HepG2 (cell line): ENCODE data around the gene CPLANE1. TPM values are rescaled to one million over a fixed set of nuclear protein-coding genes. Genes with fewer than 3 reads are reported as not detected.

ENCODE experiments used
- ATAC-seq: fragments of 200-7000 bp; cut with Tn5 transposase; 3 replicates; pipeline ENCODE4 v1.9.1; 2020; ENCODE audit warnings: mild to moderate bottlenecking, moderate library complexity
- BruUV-seq: library from RNA; stranded (reverse); fragments of 400-500 nt; replicated peaks from 2 replicates; lab custom pipeline; 2021; lab: Mats Ljungman, UMichigan
- CTCF ChIA-PET: fragments of 300-600 bp; formaldehyde crosslinking; extraction: SDS; loops from one replicate; lab custom pipeline; 2021; ENCODE audit warnings: low total read pairs, inconsistent platforms, low intra/inter-chr PET ratio; lab: Yijun Ruan, JAX
- POLR2A ChIA-PET: fragments of 350-600 bp; sonication (Branson Sonifier 250); formaldehyde crosslinking; loops from one replicate; lab custom pipeline; 2020; ENCODE audit warnings: antibody characterized with exemption, inconsistent platforms; lab: Yijun Ruan, JAX
- DNase-seq: peaks from one replicate; pipeline ENCODE4 v3.0.0-alpha.2; 2015; ENCODE audit warnings: low spot score
- FAIRE-seq: peaks from 3 replicates; lab custom pipeline; 2011; peaks lifted over from hg19 to GRCh38; lab: Jason Lieb, UNC
- H2AFZ ChIP-seq: one replicate; pipeline ENCODE4 v1.6.1; 2011; ENCODE audit warnings: low read length, inconsistent platforms
- H3K27ac ChIP-seq: fragments of 300-600 bp; 3 replicates; pipeline ENCODE4 v1.8.0; 2011; ENCODE audit warnings: mixed run types, mild to moderate bottlenecking, mixed read lengths, low read length, inconsistent platforms; ENCODE audit not compliant: insufficient read depth; ENCODE audit errors: extremely low read length
- H3K27me3 ChIP-seq, 2 experiments: fragments of 200-600 bp in 1 of 2; 2 replicates in 1 of 2; 3 replicates in 1 of 2; pipeline versions ENCODE4 v1.6.0 to v1.8.0; 2011; ENCODE audit warnings: low read length in 2 of 2, mild to moderate bottlenecking in 2 of 2, moderate library complexity in 2 of 2, inconsistent platforms in 1 of 2; ENCODE audit not compliant: insufficient read depth in 2 of 2, control insufficient read depth in 1 of 2
- H3K36me3 ChIP-seq, 2 experiments: fragments of 200-600 bp in 1 of 2; replicated peaks in 1 of 2; 2 replicates in 1 of 2; 3 replicates in 1 of 2; pipeline versions ENCODE4 v1.5.1 to v1.8.0; 2011; ENCODE audit warnings: low read length in 2 of 2, inconsistent platforms in 1 of 2; ENCODE audit not compliant: insufficient read depth in 2 of 2, control insufficient read depth in 1 of 2
- H3K4me1 ChIP-seq: 2 replicates; pipeline ENCODE4 v1.5.1; 2012; ENCODE audit warnings: low read length, inconsistent platforms; ENCODE audit not compliant: insufficient read depth
- H3K4me2 ChIP-seq: 2 replicates; pipeline ENCODE4 v1.6.0; 2011; ENCODE audit warnings: low read depth, low read length, inconsistent platforms
- H3K4me3 ChIP-seq, 3 experiments: fragments of 200-600 bp in 1 of 3; sonication (generic), shearing (Covaris generic) in 1 of 3; replicated peaks in 1 of 3; 2 replicates each; pipeline ENCODE4 v1.5.1; 2011 to 2016; ENCODE audit warnings: low read length in 3 of 3, inconsistent platforms in 2 of 3, low read depth in 2 of 3, mild to moderate bottlenecking in 2 of 3, control low read depth in 1 of 3, mixed read lengths in 1 of 3; ENCODE audit not compliant: insufficient read depth in 1 of 3
- H3K79me2 ChIP-seq: one replicate; pipeline ENCODE4 v1.6.1; 2011; ENCODE audit warnings: low read length, inconsistent platforms; ENCODE audit not compliant: insufficient read depth
- H3K9ac ChIP-seq: 2 replicates; pipeline ENCODE4 v1.6.0; 2011; ENCODE audit warnings: mild to moderate bottlenecking, low read depth, low read length, inconsistent platforms; ENCODE audit not compliant: insufficient read depth
- H3K9me3 ChIP-seq: 2 replicates; pipeline ENCODE4 v1.5.1; 2012; ENCODE audit warnings: mild to moderate bottlenecking, low read length
- H4K20me1 ChIP-seq: 2 replicates; pipeline ENCODE4 v1.6.0; 2011; ENCODE audit warnings: inconsistent platforms, mild to moderate bottlenecking, low read length, moderate library complexity; ENCODE audit not compliant: insufficient read depth
- ATF7 ChIP-seq, 2 experiments: fragments of 450-650 bp in 1 of 2; sonication (generic) in 1 of 2; formaldehyde crosslinking in 1 of 2; IDR thresholded peaks; 2 replicates each; pipeline versions ENCODE4 v1.4.0 to v1.6.1; 2016 to 2020; ENCODE audit warnings: antibody characterized with exemption in 1 of 2, mild to moderate bottlenecking in 1 of 2, missing genetic modification reagents in 1 of 2
- ERF ChIP-seq: IDR thresholded peaks from 2 replicates; pipeline ENCODE4 v1.6.1; 2018; ENCODE audit warnings: missing biosample characterization, missing genetic modification reagents
- MAF1 ChIP-seq: sonication (generic); formaldehyde crosslinking; IDR thresholded peaks from 2 replicates; pipeline ENCODE4 v1.5.0; 2020; ENCODE audit warnings: missing genetic modification reagents, borderline replicate concordance
- RELA ChIP-seq: sonication (generic); formaldehyde crosslinking; IDR thresholded peaks from 2 replicates; pipeline ENCODE4 v1.4.0; 2020; ENCODE audit warnings: missing genetic modification reagents
- SNAPC2 ChIP-seq: sonication (generic); formaldehyde crosslinking; IDR thresholded peaks from 2 replicates; pipeline ENCODE4 v1.8.1; 2022; ENCODE audit warnings: mild to moderate bottlenecking, missing genetic modification reagents
- TGIF2 ChIP-seq: IDR thresholded peaks from 2 replicates; pipeline ENCODE4 v1.6.1; 2016; ENCODE audit warnings: control low read depth, missing compliant biosample characterization
- XBP1 ChIP-seq: sonication (generic); formaldehyde crosslinking; IDR thresholded peaks from 2 replicates; pipeline ENCODE4 v1.5.0; 2020; ENCODE audit warnings: missing genetic modification reagents
- ZNF138 ChIP-seq: sonication (generic); formaldehyde crosslinking; IDR thresholded peaks from 2 replicates; pipeline ENCODE4 v1.5.0; 2020; ENCODE audit warnings: mild to moderate bottlenecking, low read depth, missing genetic modification reagents
- ZNF326 ChIP-seq: sonication (generic); formaldehyde crosslinking; IDR thresholded peaks from 2 replicates; pipeline ENCODE4 v1.4.0; 2020; ENCODE audit warnings: missing genetic modification reagents, borderline replicate concordance
- WGBS: methylation state at CpG from one replicate; pipeline ENCODE4 v1.1.6; 2017; ENCODE audit warnings: low lambda C conversion rate; 5-methylcytosine and 5-hydroxymethylcytosine counted together
- in situ Hi-C: cut with HindIII; loops from 2 replicates; pipeline ENCODE4 v1.10.0; 2017; ENCODE audit warnings: low pct_unique_long_range_greater_than_20kb; ENCODE audit not compliant: extremely low pct_ligation_motif_present
- intact Hi-C: fragments of 100-400 bp; cut with micrococcal nuclease; formaldehyde crosslinking; loops from one replicate; pipeline ENCODE4 v1.10.0; 2022; ENCODE audit not compliant: unreplicated experiment
- polyA plus RNA-seq, 8 experiments: library from polyadenylated mRNA; depleted of rRNA in 3 of 8; stranded (reverse) in 7 of 8; unstranded in 1 of 8; fragments of >200 nt; fragmentation: Illumina TruSeq in 4 of 8; extraction: Trizol in 4 of 8; gene quantifications; 2 replicates each; pipeline versions ENCODE4 v1.2.1 to v1.2.3, GENCODE V29; 2011 to 2016; ENCODE audit warnings: low read depth in 4 of 8, missing spikeins in 1 of 8, mixed read lengths in 1 of 8; ENCODE audit not compliant: insufficient read depth in 1 of 8
- total RNA-seq, 5 experiments: library from RNA; depleted of rRNA; stranded (reverse); fragments of >200 nt; fragmentation: Illumina TruSeq; extraction: Trizol; gene quantifications; 2 replicates each; pipeline ENCODE4 v1.2.3, GENCODE V29; 2016; ENCODE audit warnings: low read depth in 1 of 5
- TF ChIP-seq, protein P1 (sequence below): sonication (generic); formaldehyde crosslinking; IDR thresholded peaks from 2 replicates; pipeline ENCODE4 v1.5.1; 2020; ENCODE audit warnings: mild to moderate bottlenecking, missing genetic modification reagents, moderate library complexity
- TF ChIP-seq, protein P2 (sequence below): sonication (generic); formaldehyde crosslinking; IDR thresholded peaks from 2 replicates; pipeline ENCODE4 v1.4.0; 2020; ENCODE audit warnings: mild to moderate bottlenecking, missing genetic modification reagents
- TF ChIP-seq, protein P3 (sequence below): sonication (generic); formaldehyde crosslinking; IDR thresholded peaks from 2 replicates; pipeline ENCODE4 v1.5.0; 2020; ENCODE audit warnings: missing genetic modification reagents
- TF ChIP-seq, protein P4 (sequence below): sonication (generic); formaldehyde crosslinking; IDR thresholded peaks from 2 replicates; pipeline ENCODE4 v1.5.0; 2020; ENCODE audit warnings: missing genetic modification reagents
- TF ChIP-seq, protein P5 (sequence below): sonication (generic); formaldehyde crosslinking; IDR thresholded peaks from 2 replicates; pipeline ENCODE4 v1.8.0; 2022; ENCODE audit warnings: missing genetic modification reagents, mild to moderate bottlenecking, borderline replicate concordance
- TF ChIP-seq, protein P6 (sequence below): sonication (generic); formaldehyde crosslinking; IDR thresholded peaks from 2 replicates; pipeline ENCODE4 v1.5.0; 2020; ENCODE audit warnings: missing genetic modification reagents

Gene CPLANE1
- total and polyA plus RNA-seq, 2 of the 13 experiments (the other 11 are each of a cell fraction or from before 2014, with no cell fraction given), result 6.3 to 9.9 TPM

DNA sequence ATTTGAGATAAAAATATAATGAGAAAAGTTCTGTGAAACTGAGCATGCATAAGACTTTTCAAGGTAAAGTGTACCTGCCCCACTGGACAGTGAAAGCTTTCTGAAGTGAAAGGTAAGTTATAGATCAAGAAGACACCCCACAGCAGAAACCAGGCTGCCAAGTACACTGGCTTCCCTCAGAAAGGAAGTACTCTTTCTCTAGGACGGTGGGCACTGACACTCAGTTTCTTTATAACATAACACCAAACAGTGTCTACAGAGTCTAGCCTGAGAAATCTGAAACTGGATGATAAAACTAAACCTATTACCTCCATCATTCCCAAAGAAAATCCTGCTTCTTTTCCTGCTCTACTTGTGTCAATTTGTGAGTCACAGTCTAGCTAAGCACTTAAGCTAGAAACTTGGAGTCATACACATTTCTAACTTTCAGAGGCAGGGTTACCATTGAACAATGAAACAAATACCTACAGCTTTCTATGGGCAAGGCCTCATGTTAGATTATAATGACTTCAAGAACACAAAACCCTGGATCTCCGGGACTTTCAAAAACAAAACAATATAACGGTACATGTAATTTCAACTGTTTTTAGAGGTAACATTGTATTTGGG lies 136.7 kb downstream of the CPLANE1 start:
- no peak overlapping the region for H3K4me2 ChIP-seq
- BruUV-seq, result no TSS peak
- peaks cover 0 to 5% of the 10 kb centered on the region in 2 experiments; a peak in 1 of 5 replicates for H3K36me3 ChIP-seq
- in situ Hi-C loops, result no loop called here
- no peak overlapping the region for H3K4me3 ChIP-seq
- H2AFZ ChIP-seq, result no peak overlapping the region
- H3K79me2 ChIP-seq, result no peaks in the 10 kb centered on the region
- ATAC-seq, result no peak
- intact Hi-C loops, result loop anchor here (5.0 kb wide), 1 partner anchor 395 kb away; no protein-coding TSS in a partner anchor
- CTCF ChIA-PET, result no interaction called here
- H3K9me3 ChIP-seq, result no peaks in the 10 kb centered on the region
- POLR2A ChIA-PET, result no interaction called here
- H3K27ac ChIP-seq, result no peak overlapping the region
- peaks cover 13% of the 10 kb centered on the region for H3K4me1 ChIP-seq
- no peak overlapping the region for H3K9ac ChIP-seq
- TF ChIP-seq ZNF138 (CRISPR knock-in tag) (no peak), ATF7 (IDR thresholded peaks at IDR 0.05) (no peak), ATF7 (CRISPR knock-in tag; IDR thresholded peaks at IDR 0.05) (no peak), TGIF2 (CRISPR knock-in tag) (no peak), ERF (CRISPR knock-in tag) (no peak), XBP1 (no peak), ZNF326 (CRISPR knock-in tag) (no peak), SNAPC2 (CRISPR knock-in tag) (no peak), MAF1 (CRISPR knock-in tag) (no peak), RELA (CRISPR knock-in tag) (no peak)
- TF ChIP-seq, protein P1, sequence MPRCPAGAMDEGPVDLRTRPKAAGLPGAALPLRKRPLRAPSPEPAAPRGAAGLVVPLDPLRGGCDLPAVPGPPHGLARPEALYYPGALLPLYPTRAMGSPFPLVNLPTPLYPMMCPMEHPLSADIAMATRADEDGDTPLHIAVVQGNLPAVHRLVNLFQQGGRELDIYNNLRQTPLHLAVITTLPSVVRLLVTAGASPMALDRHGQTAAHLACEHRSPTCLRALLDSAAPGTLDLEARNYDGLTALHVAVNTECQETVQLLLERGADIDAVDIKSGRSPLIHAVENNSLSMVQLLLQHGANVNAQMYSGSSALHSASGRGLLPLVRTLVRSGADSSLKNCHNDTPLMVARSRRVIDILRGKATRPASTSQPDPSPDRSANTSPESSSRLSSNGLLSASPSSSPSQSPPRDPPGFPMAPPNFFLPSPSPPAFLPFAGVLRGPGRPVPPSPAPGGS, result no peak
- TF ChIP-seq, protein P2, sequence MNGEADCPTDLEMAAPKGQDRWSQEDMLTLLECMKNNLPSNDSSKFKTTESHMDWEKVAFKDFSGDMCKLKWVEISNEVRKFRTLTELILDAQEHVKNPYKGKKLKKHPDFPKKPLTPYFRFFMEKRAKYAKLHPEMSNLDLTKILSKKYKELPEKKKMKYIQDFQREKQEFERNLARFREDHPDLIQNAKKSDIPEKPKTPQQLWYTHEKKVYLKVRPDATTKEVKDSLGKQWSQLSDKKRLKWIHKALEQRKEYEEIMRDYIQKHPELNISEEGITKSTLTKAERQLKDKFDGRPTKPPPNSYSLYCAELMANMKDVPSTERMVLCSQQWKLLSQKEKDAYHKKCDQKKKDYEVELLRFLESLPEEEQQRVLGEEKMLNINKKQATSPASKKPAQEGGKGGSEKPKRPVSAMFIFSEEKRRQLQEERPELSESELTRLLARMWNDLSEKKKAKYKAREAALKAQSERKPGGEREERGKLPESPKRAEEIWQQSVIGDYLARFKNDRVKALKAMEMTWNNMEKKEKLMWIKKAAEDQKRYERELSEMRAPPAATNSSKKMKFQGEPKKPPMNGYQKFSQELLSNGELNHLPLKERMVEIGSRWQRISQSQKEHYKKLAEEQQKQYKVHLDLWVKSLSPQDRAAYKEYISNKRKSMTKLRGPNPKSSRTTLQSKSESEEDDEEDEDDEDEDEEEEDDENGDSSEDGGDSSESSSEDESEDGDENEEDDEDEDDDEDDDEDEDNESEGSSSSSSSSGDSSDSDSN (CRISPR knock-in tag), result no peak
- TF ChIP-seq, protein P3, sequence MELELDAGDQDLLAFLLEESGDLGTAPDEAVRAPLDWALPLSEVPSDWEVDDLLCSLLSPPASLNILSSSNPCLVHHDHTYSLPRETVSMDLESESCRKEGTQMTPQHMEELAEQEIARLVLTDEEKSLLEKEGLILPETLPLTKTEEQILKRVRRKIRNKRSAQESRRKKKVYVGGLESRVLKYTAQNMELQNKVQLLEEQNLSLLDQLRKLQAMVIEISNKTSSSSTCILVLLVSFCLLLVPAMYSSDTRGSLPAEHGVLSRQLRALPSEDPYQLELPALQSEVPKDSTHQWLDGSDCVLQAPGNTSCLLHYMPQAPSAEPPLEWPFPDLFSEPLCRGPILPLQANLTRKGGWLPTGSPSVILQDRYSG, result no peak
- TF ChIP-seq, protein P4, sequence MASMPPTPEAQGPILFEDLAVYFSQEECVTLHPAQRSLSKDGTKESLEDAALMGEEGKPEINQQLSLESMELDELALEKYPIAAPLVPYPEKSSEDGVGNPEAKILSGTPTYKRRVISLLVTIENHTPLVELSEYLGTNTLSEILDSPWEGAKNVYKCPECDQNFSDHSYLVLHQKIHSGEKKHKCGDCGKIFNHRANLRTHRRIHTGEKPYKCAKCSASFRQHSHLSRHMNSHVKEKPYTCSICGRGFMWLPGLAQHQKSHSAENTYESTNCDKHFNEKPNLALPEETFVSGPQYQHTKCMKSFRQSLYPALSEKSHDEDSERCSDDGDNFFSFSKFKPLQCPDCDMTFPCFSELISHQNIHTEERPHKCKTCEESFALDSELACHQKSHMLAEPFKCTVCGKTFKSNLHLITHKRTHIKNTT (CRISPR knock-in tag), result no peak
- TF ChIP-seq, protein P5, sequence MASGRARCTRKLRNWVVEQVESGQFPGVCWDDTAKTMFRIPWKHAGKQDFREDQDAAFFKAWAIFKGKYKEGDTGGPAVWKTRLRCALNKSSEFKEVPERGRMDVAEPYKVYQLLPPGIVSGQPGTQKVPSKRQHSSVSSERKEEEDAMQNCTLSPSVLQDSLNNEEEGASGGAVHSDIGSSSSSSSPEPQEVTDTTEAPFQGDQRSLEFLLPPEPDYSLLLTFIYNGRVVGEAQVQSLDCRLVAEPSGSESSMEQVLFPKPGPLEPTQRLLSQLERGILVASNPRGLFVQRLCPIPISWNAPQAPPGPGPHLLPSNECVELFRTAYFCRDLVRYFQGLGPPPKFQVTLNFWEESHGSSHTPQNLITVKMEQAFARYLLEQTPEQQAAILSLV (CRISPR knock-in tag), result no peak
- TF ChIP-seq, protein P6, sequence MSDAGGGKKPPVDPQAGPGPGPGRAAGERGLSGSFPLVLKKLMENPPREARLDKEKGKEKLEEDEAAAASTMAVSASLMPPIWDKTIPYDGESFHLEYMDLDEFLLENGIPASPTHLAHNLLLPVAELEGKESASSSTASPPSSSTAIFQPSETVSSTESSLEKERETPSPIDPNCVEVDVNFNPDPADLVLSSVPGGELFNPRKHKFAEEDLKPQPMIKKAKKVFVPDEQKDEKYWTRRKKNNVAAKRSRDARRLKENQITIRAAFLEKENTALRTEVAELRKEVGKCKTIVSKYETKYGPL (CRISPR knock-in tag), result no peak
- H4K20me1 ChIP-seq, result no peaks in the 10 kb centered on the region
- no peak for DNase-seq
- 91% methylated on average over 3 of the region's 3 CpGs for WGBS
- no peak for FAIRE-seq
- no peaks in the 10 kb centered on the region for H3K27me3 ChIP-seq
